ENCODE data around the gene RBCK1. TPM values are rescaled to one million over a fixed set of nuclear protein-coding genes. Genes with fewer than 3 reads are reported as not detected.
A peak's percentile ranks its signal among the peaks of the same experiment; 100 is the strongest.

Gene RBCK1
- total RNA-seq, 2 donors from 2014 or later, result 176 to 198 TPM

DNA sequence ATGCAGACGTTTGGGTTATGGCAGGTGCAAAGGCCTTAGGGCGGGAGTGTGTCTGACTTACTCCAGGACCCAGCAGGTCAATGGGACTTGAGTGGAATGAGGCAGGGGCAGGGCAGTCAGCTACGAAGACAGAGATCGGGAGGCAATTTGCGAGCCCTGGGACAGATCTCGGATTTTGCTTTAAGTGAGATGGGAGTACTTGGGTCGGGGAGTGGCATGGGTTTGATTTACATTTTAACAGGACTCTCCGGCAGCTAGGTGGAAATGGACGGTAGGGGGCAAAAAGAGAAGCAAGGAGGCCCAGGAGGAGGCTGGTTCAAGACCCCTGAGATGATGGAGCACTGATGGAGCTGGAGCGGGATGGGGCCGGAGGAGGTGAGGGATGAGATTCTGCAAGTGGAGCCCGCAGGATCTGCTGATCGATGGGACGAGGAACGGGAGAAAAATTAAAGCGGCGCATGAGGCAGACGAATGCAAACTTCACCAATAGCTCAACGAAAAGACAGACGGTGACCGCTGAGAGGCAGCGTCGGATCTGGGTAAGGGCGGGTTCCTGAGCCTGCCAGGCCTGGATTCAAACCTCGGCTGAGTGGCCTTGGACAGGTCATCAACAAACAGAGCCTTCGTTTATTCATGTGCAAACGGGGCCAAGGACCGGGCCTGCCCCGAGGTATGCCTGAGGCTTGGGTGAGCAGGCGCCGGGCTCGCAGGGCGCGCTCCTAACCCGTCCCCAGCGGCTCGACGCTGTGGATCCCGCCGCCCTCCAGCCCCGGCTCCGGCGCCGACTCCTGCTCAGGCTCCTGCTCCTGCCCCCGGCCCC, 756 bp upstream of the RBCK1 start:
- peak; percentile 76 to 80 for ATAC-seq (replicated peaks in 1 of 2)
- DNase-seq, result peak; percentile 76 to 87
- H3K36me3 Mint-ChIP-seq (ENCODE audit: insufficient read depth in 2 of 2), result peaks cover 17 to 37% of the 10 kb centered on the region in 2 donors
- peaks cover 2 to 4% of the 10 kb centered on the region in 2 donors for H3K9me3 Mint-ChIP-seq
- H3K4me3 Mint-ChIP-seq, result peak overlapping the region; percentile 80 to 95
- no peaks in the 10 kb centered on the region for H3K27me3 Mint-ChIP-seq (ENCODE audit: low read depth)
- H3K27ac Mint-ChIP-seq, result peak overlapping the region; percentile 47
- H3K4me1 Mint-ChIP-seq (ENCODE audit: low read depth), result peaks cover 55% of the 10 kb centered on the region

DNA sequence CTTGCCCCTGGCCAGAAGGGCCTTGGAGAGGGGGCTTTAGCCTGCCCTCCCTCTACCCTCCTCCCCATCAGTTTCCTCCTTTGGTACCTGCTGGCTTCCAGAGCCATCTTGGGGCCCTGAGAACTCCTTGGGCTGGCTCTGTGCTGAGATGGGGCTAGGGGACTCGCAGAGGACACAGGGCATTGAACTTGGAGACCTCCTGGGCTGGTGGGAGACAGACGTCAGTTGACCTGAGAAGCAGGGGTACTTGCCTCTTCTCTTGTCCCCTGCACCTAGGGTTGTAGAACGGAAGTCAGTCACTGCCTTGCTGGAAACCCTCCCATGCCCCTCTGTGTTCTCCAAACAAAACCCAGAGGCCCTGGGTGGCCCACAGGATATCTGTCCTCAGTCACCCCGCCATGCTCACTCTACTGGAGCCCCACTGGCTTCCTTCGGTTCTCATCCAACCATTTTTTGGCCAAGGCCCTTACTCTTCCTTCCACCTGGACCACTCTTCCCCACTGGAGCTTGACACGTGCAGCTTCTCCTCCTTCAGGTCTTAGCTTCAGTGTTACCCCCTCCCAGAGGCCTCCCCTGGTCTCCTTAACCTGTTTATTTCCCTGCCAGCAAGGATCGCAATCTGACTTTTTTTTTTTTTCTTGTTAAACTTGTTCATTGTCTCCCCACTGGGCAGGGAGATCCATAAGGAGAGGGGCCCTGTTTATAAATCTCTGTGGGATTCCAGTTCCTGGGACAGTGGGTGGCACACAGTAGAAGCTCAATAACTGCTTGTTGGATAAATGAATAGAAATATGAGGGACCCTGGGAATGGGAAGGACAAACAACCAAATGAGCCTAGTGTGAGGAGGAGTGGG, 971 bp downstream of the RBCK1 start:
- Mint-ChIP-seq H3K4me1 (ENCODE audit: low read depth) (peaks cover 63% of the 10 kb centered on the region), H3K36me3 (ENCODE audit: insufficient read depth in 2 of 2) (peaks cover 16 to 40% of the 10 kb centered on the region in 2 donors), H3K9me3 (no peaks in the 10 kb centered on the region), H3K27ac (peak overlapping the region; percentile 96), H3K27me3 (ENCODE audit: low read depth) (no peaks in the 10 kb centered on the region), H3K4me3 (peak overlapping the region; percentile 95 to 99)
- peak; percentile 36 to 41 for DNase-seq
- peak; percentile 4 to 22 for ATAC-seq (replicated peaks in 1 of 2)

DNA sequence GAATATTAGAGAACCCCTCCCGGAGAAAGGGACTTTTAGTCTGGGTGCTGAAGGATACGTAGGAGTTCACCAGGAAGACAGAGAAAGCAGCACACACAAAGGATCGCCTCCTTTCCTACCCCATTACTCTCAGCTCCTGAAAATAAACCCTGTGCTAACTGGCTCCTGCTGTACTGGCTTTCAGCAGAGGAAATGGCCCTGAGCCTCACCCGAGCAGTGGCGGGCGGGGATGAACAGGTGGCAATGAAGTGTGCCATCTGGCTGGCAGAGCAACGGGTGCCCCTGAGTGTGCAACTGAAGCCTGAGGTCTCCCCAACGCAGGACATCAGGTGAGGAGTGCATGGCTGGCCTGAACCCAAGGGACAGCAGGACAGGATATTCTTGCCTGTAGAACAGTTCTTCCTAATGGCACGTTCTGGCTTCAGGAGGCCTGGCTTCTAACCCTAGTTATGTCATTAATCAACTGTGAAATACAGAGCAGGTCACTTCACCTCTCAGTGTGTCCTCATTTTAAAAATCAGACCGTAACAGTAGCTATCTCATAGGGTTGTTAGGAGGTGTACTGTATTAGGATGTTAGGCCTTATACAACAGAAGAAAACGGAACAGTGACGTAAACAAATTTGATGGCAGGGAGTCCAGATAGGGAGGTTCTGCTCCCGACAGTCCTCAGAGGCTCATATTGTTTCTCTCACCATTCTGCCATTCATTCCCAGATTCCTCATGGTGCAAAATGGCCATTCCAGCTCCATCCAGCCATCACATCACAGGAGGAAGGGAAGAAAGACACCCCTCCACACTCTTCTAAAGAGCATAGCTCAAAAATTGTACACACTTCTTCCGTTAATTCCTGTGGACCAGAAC, 1.8 kb downstream of the RBCK1 start:
- Mint-ChIP-seq H3K36me3 (ENCODE audit: insufficient read depth in 2 of 2) (peaks cover 16 to 39% of the 10 kb centered on the region in 2 donors), H3K4me3 (peak overlapping the region; percentile 95 to 99), H3K27ac (peak overlapping the region; percentile 96), H3K9me3 (no peaks in the 10 kb centered on the region), H3K4me1 (ENCODE audit: low read depth) (peaks cover 64% of the 10 kb centered on the region), H3K27me3 (ENCODE audit: low read depth) (no peaks in the 10 kb centered on the region)
- no peak for DNase-seq
- no peak for ATAC-seq (replicated peaks in 1 of 2)

DNA sequence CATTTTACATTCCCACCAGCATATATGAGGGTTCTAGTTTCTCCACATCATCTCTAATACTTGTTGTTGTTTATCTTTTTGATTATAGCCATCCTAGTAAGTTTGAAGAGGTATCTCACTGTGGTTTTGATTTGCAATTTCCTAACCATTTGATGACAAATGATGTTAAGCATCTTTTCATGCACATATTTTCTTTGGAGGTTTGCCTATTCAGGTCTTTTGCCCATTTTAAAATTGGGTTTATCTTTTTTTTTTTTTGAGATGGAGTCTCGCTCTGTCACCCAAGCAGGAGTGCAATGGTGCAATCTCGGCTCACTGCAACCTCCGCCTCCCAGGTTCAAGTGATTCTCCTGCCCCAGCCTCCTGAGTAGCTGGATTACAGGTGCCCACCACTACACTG, 4.0 kb downstream of the RBCK1 start:
- peaks cover 18 to 53% of the 10 kb centered on the region in 2 donors for H3K36me3 Mint-ChIP-seq (ENCODE audit: insufficient read depth in 2 of 2)
- H3K27me3 Mint-ChIP-seq (ENCODE audit: low read depth), result no peaks in the 10 kb centered on the region
- H3K27ac Mint-ChIP-seq, result no peak overlapping the region
- no peaks in the 10 kb centered on the region for H3K9me3 Mint-ChIP-seq
- no peak overlapping the region for H3K4me3 Mint-ChIP-seq
- DNase-seq (no peak), ATAC-seq (replicated peaks in 1 of 2) (no peak)
- H3K4me1 Mint-ChIP-seq (ENCODE audit: low read depth), result peaks cover 74% of the 10 kb centered on the region

DNA sequence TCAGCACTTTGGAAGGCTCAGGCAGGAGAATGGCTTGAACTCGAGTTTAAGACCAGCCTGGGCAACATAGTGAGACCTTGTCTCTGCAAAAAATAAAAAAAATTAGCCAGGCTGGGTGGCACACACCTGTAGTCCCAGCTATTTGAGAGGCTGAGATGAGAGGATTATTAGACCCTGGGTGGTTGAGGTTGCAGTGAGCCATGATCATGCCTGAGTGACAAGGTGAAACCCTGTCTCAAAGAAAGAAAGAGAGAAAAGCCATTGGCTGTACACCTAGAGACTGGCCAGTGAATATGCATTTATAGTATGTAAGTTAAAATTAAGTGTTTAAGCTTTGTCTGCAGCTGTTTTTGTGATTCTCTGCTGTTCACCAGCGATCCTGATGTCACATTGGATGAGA, 6.1 kb downstream of the RBCK1 start:
- Mint-ChIP-seq H3K36me3 (ENCODE audit: insufficient read depth in 2 of 2) (peaks cover 17 to 53% of the 10 kb centered on the region in 2 donors), H3K27ac (no peak overlapping the region), H3K4me3 (no peak overlapping the region), H3K4me1 (ENCODE audit: low read depth) (peaks cover 68% of the 10 kb centered on the region), H3K27me3 (ENCODE audit: low read depth) (no peaks in the 10 kb centered on the region), H3K9me3 (no peaks in the 10 kb centered on the region)
- ATAC-seq (replicated peaks in 1 of 2), result no peak
- no peak for DNase-seq

DNA sequence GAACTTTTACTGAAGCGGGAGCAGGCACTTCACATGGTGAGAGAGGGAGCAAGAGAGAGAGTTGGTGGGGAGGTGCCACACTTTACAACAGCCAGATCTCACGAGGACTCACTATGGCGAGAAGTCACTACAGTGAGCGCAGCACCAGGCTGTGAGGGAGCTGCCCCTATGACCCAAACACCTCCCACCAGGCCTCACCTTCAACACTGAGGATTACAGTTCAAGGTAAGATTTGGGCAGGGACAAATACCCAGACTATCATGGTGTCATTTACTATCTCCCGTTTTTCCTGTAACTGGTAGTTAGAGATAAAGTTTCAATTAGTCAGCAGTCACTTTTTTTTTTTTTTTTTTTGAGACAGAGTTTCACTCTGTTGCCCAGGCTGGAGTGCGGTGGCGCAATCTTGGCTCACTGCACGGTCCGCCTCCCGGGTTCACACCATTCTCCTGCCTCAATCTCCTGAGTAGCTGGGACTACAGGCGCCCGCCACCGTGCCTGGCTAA, 7.8 kb downstream of the RBCK1 start:
- H3K4me1 Mint-ChIP-seq (ENCODE audit: low read depth), result peaks cover 52% of the 10 kb centered on the region
- peak overlapping the region; percentile 84 for H3K27ac Mint-ChIP-seq
- H3K27me3 Mint-ChIP-seq (ENCODE audit: low read depth), result no peaks in the 10 kb centered on the region
- peaks cover 10 to 47% of the 10 kb centered on the region in 2 donors for H3K36me3 Mint-ChIP-seq (ENCODE audit: insufficient read depth in 2 of 2)
- no peak overlapping the region for H3K4me3 Mint-ChIP-seq
- ATAC-seq (replicated peaks in 1 of 2), result no peak
- no peak for DNase-seq
- no peaks in the 10 kb centered on the region for H3K9me3 Mint-ChIP-seq

DNA sequence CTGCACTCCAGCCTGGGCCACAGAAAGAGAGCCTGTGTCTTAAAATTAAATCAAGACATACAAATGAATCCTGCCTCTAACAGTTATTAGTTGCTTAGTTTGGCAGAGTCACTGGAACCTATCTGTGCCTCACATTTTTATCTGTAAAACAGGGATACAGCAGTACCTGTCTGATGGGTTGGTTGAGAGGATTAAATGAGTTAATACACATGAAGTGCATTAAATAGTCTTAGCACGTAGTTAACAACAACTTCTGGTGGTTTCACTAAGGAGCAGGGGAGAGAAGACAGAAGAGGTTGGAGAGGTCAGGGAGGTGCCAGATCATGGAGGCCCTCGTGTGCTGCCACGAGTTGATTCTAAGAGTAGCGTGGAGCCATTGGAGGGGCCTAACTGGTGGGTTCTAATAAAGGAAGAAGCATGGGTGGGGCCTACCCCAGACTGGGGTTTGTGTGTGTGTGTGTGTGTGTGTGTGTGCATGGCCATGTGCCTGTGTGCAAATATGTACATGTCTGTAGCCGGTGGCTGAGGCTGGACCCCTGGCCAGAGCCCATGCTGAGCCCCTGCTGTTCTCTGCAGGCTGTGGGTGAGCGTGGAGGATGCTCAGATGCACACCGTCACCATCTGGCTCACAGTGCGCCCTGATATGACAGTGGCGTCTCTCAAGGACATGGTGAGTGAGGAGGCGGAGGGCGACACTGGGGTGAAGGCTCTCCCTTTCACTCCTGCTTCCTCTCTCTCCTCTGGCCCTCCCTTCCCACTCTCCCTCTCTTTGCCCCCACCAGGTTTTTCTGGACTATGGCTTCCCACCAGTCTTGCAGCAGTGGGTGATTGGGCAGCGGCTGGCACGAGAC, 9.1 kb downstream of the RBCK1 start:
- Mint-ChIP-seq H3K36me3 (ENCODE audit: insufficient read depth in 2 of 2) (peaks cover 10 to 46% of the 10 kb centered on the region in 2 donors), H3K9me3 (no peaks in the 10 kb centered on the region), H3K4me1 (ENCODE audit: low read depth) (peaks cover 39% of the 10 kb centered on the region), H3K4me3 (no peak overlapping the region), H3K27ac (peak overlapping the region; percentile 77), H3K27me3 (ENCODE audit: low read depth) (no peaks in the 10 kb centered on the region)
- no peak for ATAC-seq (replicated peaks in 1 of 2)
- DNase-seq, result no peak

DNA sequence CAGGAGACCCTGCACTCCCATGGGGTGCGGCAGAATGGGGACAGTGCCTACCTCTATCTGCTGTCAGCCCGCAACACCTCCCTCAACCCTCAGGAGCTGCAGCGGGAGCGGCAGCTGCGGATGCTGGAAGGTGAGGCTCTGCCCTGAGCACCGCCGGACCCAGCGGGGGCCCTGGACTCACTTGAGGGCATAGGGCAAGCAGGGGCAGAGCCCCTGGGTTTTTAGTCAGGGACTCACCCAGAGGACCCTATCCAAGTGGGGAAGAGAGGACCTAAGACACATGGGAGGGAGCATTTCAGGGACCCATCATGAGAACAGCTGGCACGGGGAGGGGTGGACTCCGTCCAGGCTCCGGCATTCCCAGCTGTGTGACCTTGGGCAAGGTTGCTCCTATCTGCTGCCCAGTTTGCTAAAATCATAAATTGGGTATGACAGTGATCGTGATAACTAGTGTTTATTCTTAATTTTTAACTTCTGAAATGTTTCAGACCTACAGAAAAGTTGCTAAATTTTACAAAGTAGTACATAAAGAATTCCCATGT, 9.8 kb downstream of the RBCK1 start:
- DNase-seq, result no peak
- H3K4me1 Mint-ChIP-seq (ENCODE audit: low read depth), result peaks cover 32% of the 10 kb centered on the region
- no peak overlapping the region for H3K4me3 Mint-ChIP-seq
- peaks cover 10 to 47% of the 10 kb centered on the region in 2 donors for H3K36me3 Mint-ChIP-seq (ENCODE audit: insufficient read depth in 2 of 2)
- no peaks in the 10 kb centered on the region for H3K9me3 Mint-ChIP-seq
- no peaks in the 10 kb centered on the region for H3K27me3 Mint-ChIP-seq (ENCODE audit: low read depth)
- no peak for ATAC-seq (replicated peaks in 1 of 2)
- no peak overlapping the region for H3K27ac Mint-ChIP-seq

DNA sequence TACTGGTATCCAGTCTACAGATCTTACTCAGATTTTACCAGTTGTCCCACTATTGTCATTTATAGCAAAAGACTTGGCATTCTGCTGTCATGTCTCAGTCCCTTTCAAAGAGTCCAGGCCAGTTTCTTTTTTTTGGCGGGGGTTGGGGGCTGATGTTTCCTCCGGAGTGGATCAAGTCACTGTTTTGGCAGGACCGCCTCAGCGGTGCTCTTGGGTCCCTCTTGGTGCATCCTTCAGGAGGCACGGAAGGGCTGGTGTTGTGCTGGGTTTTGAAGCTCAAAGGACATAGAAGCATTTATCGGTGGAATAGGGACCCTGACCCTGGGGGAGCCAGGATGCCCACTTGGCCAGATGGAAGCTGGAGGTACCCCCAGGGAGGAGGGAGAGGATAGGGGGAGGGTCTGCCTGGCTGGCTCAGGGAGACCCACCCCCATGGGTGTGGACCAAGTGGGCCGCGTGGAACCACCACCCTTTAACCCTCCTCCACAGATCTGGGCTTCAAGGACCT, 10.8 kb downstream of the RBCK1 start:
- Mint-ChIP-seq H3K27me3 (ENCODE audit: low read depth) (no peaks in the 10 kb centered on the region), H3K9me3 (no peaks in the 10 kb centered on the region), H3K4me1 (ENCODE audit: low read depth) (peaks cover 22% of the 10 kb centered on the region), H3K36me3 (ENCODE audit: insufficient read depth in 2 of 2) (peaks cover 9 to 37% of the 10 kb centered on the region in 2 donors), H3K27ac (peak overlapping the region; percentile 70), H3K4me3 (no peak overlapping the region)
- ATAC-seq (replicated peaks in 1 of 2), result no peak
- DNase-seq, result no peak

DNA sequence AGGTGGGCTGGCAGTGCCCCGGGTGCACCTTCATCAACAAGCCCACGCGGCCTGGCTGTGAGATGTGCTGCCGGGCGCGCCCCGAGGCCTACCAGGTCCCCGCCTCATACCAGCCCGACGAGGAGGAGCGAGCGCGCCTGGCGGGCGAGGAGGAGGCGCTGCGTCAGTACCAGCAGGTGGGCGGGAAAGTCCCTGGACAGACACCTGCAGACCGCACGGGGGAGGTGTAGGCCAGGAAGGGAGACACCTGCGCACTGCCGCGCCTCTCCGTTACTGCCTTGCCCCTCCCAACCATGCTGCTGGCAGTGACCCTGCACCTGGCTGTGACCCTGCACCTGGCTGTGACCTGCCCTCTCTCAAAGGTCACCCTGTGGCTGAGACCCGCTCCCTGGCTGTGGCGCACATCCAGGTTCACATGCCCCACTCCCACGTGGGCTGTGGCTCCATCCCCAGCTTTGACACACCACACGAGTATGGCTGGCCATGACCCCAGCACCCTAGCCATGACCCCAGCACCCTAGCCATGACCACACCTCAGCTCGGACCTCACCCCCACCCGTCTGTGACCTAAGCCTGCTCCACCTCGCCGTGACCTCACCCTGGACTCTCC, 11.6 kb downstream of the RBCK1 start:
- no peak overlapping the region for H3K4me3 Mint-ChIP-seq
- H3K4me1 Mint-ChIP-seq (ENCODE audit: low read depth), result peaks cover 22% of the 10 kb centered on the region
- ATAC-seq (replicated peaks in 1 of 2), result peak in 1 of 2 donors; percentile 23
- H3K27ac Mint-ChIP-seq, result no peak overlapping the region
- H3K9me3 Mint-ChIP-seq, result no peaks in the 10 kb centered on the region
- H3K27me3 Mint-ChIP-seq (ENCODE audit: low read depth), result no peaks in the 10 kb centered on the region
- peaks cover 9 to 37% of the 10 kb centered on the region in 2 donors for H3K36me3 Mint-ChIP-seq (ENCODE audit: insufficient read depth in 2 of 2)
- no peak for DNase-seq

DNA sequence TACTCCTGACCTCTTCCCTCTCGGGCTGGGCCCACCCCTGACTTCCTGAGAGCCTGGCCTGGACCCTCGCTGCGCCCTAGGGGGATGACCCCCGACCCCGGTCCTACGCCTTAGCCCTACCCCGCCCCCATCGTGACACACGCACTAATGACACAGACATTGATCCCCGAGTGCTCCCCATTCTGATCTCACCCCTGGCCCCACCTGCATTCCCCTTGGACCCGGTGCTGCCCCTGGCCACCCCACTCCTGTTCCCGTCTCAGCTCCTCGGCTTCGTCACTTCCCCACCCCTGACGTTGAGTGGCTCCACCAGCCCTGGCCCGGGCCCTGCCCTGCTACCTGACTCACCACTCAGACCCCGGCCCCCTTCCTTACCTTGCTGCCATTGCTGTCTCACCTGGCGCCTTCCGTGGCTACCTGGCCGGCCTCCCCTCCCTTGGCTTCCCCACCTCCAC, 12.1 kb downstream of the RBCK1 start:
- Mint-ChIP-seq H3K4me3 (no peak overlapping the region), H3K36me3 (ENCODE audit: insufficient read depth in 2 of 2) (peaks cover 9 to 35% of the 10 kb centered on the region in 2 donors), H3K4me1 (ENCODE audit: low read depth) (peaks cover 23% of the 10 kb centered on the region), H3K27me3 (ENCODE audit: low read depth) (no peaks in the 10 kb centered on the region), H3K27ac (no peak overlapping the region), H3K9me3 (no peaks in the 10 kb centered on the region)
- ATAC-seq (replicated peaks in 1 of 2), result peak in 1 of 2 donors; percentile 33
- no peak for DNase-seq

Data from activated T-cell treated with anti-CD3 and anti-CD28 coated beads, Interleukin-2, amount 50 U/mL, for 72 hours (primary cell).